ENCODE results near the gene FOXL2NB.
A peak's percentile ranks its signal among the peaks of the same experiment; 100 is the strongest.

The FOXL2NB gene

DNA sequence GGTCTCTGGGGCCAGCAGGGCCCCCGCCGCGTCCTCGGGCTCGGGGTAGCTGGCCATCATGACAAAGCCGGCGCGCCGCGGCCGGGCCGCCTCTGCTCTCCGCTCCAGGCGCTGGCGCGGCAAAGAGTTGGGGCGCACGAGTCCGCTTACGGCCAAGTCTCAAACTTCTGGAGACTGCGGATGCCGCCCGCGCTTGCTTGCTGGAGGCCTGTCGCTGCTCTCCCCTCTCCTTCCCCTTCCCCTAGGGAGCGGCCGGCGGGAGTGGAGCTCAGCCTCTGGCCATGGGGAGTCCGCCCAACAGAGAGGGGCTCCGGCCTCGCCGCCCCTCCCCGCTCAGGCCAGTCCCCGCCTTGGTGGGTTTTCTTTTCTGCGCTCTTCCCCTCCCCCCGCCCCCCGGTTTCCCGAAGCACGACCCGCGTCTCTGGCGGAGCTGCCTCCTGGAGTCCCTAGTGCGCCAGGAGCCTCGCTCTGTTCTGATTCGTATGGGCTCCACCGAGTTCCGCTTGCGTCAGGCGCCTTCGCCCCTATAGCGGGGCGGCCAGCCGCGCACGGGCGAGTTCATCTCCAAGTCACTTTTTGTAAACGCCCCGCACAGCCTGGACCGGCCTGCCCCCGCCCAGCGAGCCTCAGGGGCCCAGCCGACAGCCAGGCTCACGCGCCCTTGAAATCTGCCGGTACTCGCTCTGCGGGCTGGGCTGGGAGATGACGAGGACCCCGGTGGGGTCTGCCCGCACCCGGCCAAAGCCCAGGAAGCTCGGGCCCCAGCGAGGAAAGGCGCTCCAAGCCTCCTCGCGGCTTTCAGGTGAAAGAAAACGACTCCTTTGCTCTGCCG is at the start of gene FOXL2NB, which contains the start of gene FOXL2:
FOXL2NB (plus strand) TSS at position 555 of the 832 bp plus-strand sequence; CDS start at position 703, 148 bp downstream.
FOXL2 (minus strand) TSS at position 475 of the 832 bp plus-strand sequence; CDS start at position 60, 415 bp downstream.
- H3K27ac ChIP-seq (ENCODE audit: low read depth, low read length): no peak within 1 kb of the TSS
- H3K36me3 ChIP-seq (ENCODE audit: control insufficient read depth in 1 of 2, insufficient read depth in 2 of 2, low read length in 2 of 2): no peaks in the 10 kb centered on the region
- H3K4me1 ChIP-seq (ENCODE audit: control insufficient read depth in 1 of 2, insufficient read depth in 2 of 2, low read length in 2 of 2): peaks cover 18 to 22% of the 10 kb centered on the region in 2 donors
- H3K9me3 ChIP-seq (ENCODE audit: control insufficient read depth in 1 of 2, low read length in 2 of 2): no peaks in the 10 kb centered on the region
- H3K27me3 ChIP-seq (ENCODE audit: control insufficient read depth in 1 of 2, insufficient read depth in 2 of 2, low read length in 2 of 2): peaks cover 96% of the 10 kb centered on the region in 2 donors
- H3K9ac ChIP-seq (ENCODE audit: low read depth in 1 of 2, low read length in 2 of 2): no peak within 1 kb of the TSS
- H3K4me3 ChIP-seq (ENCODE audit: low read depth in 1 of 2, low read length in 2 of 2): peak within 1 kb of the TSS; percentile 29 to 45

DNA sequence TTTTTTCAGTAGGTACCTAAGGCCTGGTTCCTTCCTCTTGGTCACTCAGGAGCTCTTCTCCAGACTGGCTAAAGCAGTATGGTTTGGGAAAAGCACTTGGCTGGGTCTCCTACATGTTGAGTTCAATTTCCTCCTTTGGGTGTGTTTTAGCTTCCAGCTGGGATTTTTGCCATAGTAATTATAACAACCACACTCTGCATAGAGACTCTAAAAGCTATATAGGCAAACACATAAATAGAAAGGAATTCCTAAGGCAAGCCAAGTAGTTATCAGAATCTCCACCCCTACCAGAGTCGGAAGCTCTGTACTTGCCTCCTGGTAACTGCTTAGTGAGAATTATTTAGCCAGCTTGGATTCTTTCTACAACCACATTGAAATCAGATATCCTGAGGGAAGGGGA is 48.7 kb upstream of the FOXL2NB start:
- Histone ChIP-seq H3K4me3 (ENCODE audit: low read depth in 1 of 2, low read length in 2 of 2) (no peak overlapping the region), H3K4me1 (ENCODE audit: control insufficient read depth in 1 of 2, insufficient read depth in 2 of 2, low read length in 2 of 2) (peaks cover 11% of the 10 kb centered on the region in 2 donors), H3K9ac (ENCODE audit: low read depth in 1 of 2, low read length in 2 of 2) (no peak overlapping the region), H3K27ac (ENCODE audit: low read depth, low read length) (no peak overlapping the region), H3K36me3 (ENCODE audit: control insufficient read depth in 1 of 2, insufficient read depth in 2 of 2, low read length in 2 of 2) (no peaks in the 10 kb centered on the region), H3K9me3 (ENCODE audit: control insufficient read depth in 1 of 2, low read length in 2 of 2) (no peaks in the 10 kb centered on the region), H3K27me3 (ENCODE audit: control insufficient read depth in 1 of 2, insufficient read depth in 2 of 2, low read length in 2 of 2) (no peaks in the 10 kb centered on the region)

DNA sequence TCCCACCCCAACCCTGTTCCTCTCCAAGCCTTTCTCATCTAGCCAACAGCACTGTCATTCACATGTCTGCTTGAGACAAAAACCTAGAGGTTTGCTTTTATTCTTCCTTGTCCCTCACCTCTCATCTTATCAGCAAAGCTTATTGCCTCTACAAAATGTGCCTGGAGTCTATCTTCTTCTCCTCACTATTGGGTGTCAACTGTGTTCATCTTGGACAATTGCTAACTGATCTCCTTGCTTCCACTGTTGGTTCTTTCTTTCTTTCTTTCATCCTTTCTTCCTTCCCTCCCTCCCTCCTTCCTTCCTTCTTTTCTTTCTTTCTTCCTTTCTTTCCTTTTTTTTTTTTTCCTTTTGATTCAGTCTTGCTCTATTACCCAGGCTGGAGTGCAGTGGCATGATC is 48.3 kb upstream of the FOXL2NB start:
- no peak overlapping the region for H3K4me3 ChIP-seq (ENCODE audit: low read depth in 1 of 2, low read length in 2 of 2)

DNA sequence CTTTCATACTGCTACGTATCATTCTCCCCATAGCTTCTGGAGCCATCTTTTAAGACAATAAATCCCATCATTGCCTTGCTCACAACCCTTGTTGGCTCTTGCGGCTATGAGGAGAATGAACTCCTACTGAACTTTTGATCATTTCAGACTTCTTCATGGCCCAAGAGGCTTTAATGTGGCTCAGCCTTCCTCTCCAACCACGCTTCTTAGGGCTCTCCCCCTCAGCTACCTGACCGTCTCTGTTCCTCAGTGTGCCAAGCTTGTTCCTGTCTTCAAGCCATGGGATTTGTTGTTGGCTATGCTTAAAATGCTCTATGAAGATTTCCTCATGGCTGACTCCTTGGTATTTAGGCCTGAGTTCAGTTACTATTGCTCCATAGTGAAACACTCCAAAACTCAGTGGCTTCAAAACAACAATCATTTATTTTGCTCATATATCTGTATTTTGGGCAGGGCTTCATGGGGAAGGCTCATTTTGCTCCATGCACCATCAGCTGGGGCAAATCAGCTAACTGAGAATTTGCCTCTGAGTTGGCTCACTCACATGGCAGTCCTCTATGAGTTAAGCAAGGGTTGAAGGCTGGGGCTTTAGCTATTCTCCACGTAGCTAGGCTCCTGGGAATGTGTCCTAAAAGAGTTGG is 47.5 kb upstream of the FOXL2NB start:
- Histone ChIP-seq H3K36me3 (ENCODE audit: control insufficient read depth in 1 of 2, insufficient read depth in 2 of 2, low read length in 2 of 2) (no peaks in the 10 kb centered on the region), H3K27ac (ENCODE audit: low read depth, low read length) (no peak overlapping the region), H3K4me1 (ENCODE audit: control insufficient read depth in 1 of 2, insufficient read depth in 2 of 2, low read length in 2 of 2) (peaks cover 11% of the 10 kb centered on the region in 2 donors), H3K27me3 (ENCODE audit: control insufficient read depth in 1 of 2, insufficient read depth in 2 of 2, low read length in 2 of 2) (no peaks in the 10 kb centered on the region), H3K4me3 (ENCODE audit: low read depth in 1 of 2, low read length in 2 of 2) (no peak overlapping the region), H3K9me3 (ENCODE audit: control insufficient read depth in 1 of 2, low read length in 2 of 2) (no peaks in the 10 kb centered on the region), H3K9ac (ENCODE audit: low read depth in 1 of 2, low read length in 2 of 2) (no peak overlapping the region)

More for the DNA sequence above, 48.3 kb upstream of the FOXL2NB start:
- Histone ChIP-seq H3K27me3 (ENCODE audit: control insufficient read depth in 1 of 2, insufficient read depth in 2 of 2, low read length in 2 of 2) (no peaks in the 10 kb centered on the region), H3K4me1 (ENCODE audit: control insufficient read depth in 1 of 2, insufficient read depth in 2 of 2, low read length in 2 of 2) (peaks cover 11% of the 10 kb centered on the region in 2 donors), H3K9me3 (ENCODE audit: control insufficient read depth in 1 of 2, low read length in 2 of 2) (no peaks in the 10 kb centered on the region), H3K9ac (ENCODE audit: low read depth in 1 of 2, low read length in 2 of 2) (no peak overlapping the region), H3K27ac (ENCODE audit: low read depth, low read length) (no peak overlapping the region), H3K36me3 (ENCODE audit: control insufficient read depth in 1 of 2, insufficient read depth in 2 of 2, low read length in 2 of 2) (no peaks in the 10 kb centered on the region)

DNA sequence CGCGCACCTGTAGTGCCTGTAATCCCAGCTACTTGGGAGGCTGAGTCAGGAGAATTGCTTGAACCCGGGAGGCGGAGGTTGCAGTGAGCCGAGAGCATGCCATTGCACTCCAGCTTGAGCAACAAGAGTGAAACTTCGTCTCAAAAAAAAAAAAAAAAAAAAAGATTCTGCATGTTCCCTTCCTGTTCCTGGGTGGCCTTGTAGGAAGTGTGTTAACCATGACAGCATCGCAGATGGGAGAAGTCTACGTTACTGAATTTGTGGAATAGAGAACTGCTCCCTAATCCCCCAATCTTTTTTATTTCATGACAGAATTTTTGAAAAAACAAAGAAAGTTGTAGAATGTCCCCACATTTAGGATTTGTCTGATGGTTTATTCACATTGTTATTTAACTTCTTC is 45.5 kb upstream of the FOXL2NB start:
- Histone ChIP-seq H3K4me1 (ENCODE audit: control insufficient read depth in 1 of 2, insufficient read depth in 2 of 2, low read length in 2 of 2) (peaks cover 11% of the 10 kb centered on the region in 2 donors), H3K9me3 (ENCODE audit: control insufficient read depth in 1 of 2, low read length in 2 of 2) (no peaks in the 10 kb centered on the region), H3K27me3 (ENCODE audit: control insufficient read depth in 1 of 2, insufficient read depth in 2 of 2, low read length in 2 of 2) (no peaks in the 10 kb centered on the region), H3K9ac (ENCODE audit: low read depth in 1 of 2, low read length in 2 of 2) (no peak overlapping the region), H3K36me3 (ENCODE audit: control insufficient read depth in 1 of 2, insufficient read depth in 2 of 2, low read length in 2 of 2) (no peaks in the 10 kb centered on the region), H3K27ac (ENCODE audit: low read depth, low read length) (no peak overlapping the region), H3K4me3 (ENCODE audit: low read depth in 1 of 2, low read length in 2 of 2) (no peak overlapping the region)

DNA sequence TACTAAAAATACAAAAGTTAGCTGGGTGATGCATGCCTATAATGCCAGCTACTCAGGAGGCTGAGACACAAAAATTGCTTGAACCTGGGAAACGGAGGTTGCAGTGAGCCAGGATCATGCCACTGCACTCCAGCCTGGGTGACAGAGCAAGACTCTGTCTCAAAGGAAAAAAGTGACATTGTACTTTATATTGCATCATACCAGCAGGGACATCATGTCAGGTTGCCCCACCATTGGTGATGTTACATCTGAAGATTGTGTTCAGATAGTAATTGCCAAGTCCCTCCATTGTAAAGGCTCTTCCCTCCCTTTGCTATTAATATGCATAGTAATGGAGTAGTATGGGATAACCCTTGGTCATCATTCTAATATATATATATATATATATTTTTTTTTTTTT is 44.8 kb upstream of the FOXL2NB start:
- Histone ChIP-seq H3K4me3 (ENCODE audit: low read depth in 1 of 2, low read length in 2 of 2) (no peak overlapping the region), H3K27me3 (ENCODE audit: control insufficient read depth in 1 of 2, insufficient read depth in 2 of 2, low read length in 2 of 2) (no peaks in the 10 kb centered on the region), H3K27ac (ENCODE audit: low read depth, low read length) (no peak overlapping the region)

DNA sequence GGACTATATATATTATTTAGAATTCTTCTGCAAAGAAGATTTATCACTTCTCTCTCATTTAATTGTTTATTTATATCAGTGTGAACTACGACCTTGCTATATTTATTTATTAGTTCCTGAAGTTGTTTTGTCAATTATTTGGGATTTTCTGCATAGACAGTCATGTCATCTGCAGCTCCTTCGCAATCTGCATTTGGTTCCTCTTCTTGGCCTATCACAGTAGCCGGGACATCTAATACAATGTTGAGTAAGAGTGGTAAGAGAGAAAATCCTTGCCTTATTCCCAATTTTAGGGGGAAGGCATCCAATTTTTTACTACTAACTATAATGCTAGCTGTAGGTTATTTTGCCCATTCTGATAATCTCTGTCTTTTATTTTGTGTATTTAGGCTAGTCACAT is 39.5 kb upstream of the FOXL2NB start:
- H3K9me3 ChIP-seq (ENCODE audit: control insufficient read depth in 1 of 2, low read length in 2 of 2): no peaks in the 10 kb centered on the region
- H3K4me1 ChIP-seq (ENCODE audit: control insufficient read depth in 1 of 2, insufficient read depth in 2 of 2, low read length in 2 of 2): no peaks in the 10 kb centered on the region
- H3K4me3 ChIP-seq (ENCODE audit: low read depth in 1 of 2, low read length in 2 of 2): no peak overlapping the region
- H3K9ac ChIP-seq (ENCODE audit: low read depth in 1 of 2, low read length in 2 of 2): no peak overlapping the region
- H3K27ac ChIP-seq (ENCODE audit: low read depth, low read length): no peak overlapping the region
- H3K27me3 ChIP-seq (ENCODE audit: control insufficient read depth in 1 of 2, insufficient read depth in 2 of 2, low read length in 2 of 2): no peaks in the 10 kb centered on the region
- H3K36me3 ChIP-seq (ENCODE audit: control insufficient read depth in 1 of 2, insufficient read depth in 2 of 2, low read length in 2 of 2): no peaks in the 10 kb centered on the region

More for the DNA sequence above, 44.8 kb upstream of the FOXL2NB start:
- H3K9me3 ChIP-seq (ENCODE audit: control insufficient read depth in 1 of 2, low read length in 2 of 2): no peaks in the 10 kb centered on the region
- H3K9ac ChIP-seq (ENCODE audit: low read depth in 1 of 2, low read length in 2 of 2): no peak overlapping the region
- no peaks in the 10 kb centered on the region for H3K36me3 ChIP-seq (ENCODE audit: control insufficient read depth in 1 of 2, insufficient read depth in 2 of 2, low read length in 2 of 2)
- peaks cover 11% of the 10 kb centered on the region in 2 donors for H3K4me1 ChIP-seq (ENCODE audit: control insufficient read depth in 1 of 2, insufficient read depth in 2 of 2, low read length in 2 of 2)

DNA sequence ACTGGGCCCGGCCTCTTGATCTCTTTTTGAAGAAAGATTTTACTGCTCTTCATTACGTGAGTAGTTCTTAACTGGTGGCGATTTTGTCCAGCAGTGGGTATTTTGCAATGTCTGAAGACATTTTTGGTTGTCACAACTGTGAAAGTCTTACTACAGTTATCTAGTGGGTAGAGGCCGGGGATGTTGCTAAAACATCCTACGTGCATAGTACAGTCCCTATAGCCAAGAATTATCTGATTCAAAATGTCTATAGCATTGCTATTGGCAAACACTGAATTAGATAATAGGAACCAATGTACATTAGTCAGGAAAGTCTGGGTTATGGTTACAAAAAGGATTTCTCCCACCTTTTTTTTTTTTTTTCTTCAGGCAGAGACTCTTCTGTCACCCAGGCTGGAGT is 38.2 kb upstream of the FOXL2NB start:
- H3K4me1 ChIP-seq (ENCODE audit: control insufficient read depth in 1 of 2, insufficient read depth in 2 of 2, low read length in 2 of 2): no peaks in the 10 kb centered on the region

DNA sequence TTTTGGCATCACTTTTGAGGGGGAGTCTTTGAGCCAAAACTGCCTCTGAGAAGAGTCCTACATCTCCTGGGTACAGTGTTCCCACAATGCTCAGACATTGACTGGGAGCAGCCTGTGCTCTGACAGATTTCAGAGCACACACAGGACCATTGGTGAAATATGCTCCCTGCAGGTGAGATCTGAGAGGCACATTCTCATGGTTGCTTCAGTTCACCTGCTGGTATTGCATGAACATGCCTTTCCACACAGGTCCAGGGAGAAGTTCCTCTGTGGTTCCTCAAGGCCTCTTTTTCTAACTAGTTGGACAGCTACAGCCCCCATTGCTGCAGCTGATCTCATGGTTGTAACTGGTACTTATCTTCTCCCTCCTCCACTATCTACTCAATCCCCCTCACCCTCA is 37.1 kb upstream of the FOXL2NB start:
- Histone ChIP-seq H3K27me3 (ENCODE audit: control insufficient read depth in 1 of 2, insufficient read depth in 2 of 2, low read length in 2 of 2) (no peaks in the 10 kb centered on the region), H3K9ac (ENCODE audit: low read depth in 1 of 2, low read length in 2 of 2) (no peak overlapping the region), H3K27ac (ENCODE audit: low read depth, low read length) (no peak overlapping the region), H3K4me3 (ENCODE audit: low read depth in 1 of 2, low read length in 2 of 2) (no peak overlapping the region), H3K36me3 (ENCODE audit: control insufficient read depth in 1 of 2, insufficient read depth in 2 of 2, low read length in 2 of 2) (no peaks in the 10 kb centered on the region), H3K9me3 (ENCODE audit: control insufficient read depth in 1 of 2, low read length in 2 of 2) (no peaks in the 10 kb centered on the region), H3K4me1 (ENCODE audit: control insufficient read depth in 1 of 2, insufficient read depth in 2 of 2, low read length in 2 of 2) (peaks cover 3 to 4% of the 10 kb centered on the region in 2 donors)

More for the DNA sequence above, 38.2 kb upstream of the FOXL2NB start:
- Histone ChIP-seq H3K4me3 (ENCODE audit: low read depth in 1 of 2, low read length in 2 of 2) (no peak overlapping the region), H3K9me3 (ENCODE audit: control insufficient read depth in 1 of 2, low read length in 2 of 2) (no peaks in the 10 kb centered on the region), H3K9ac (ENCODE audit: low read depth in 1 of 2, low read length in 2 of 2) (no peak overlapping the region), H3K36me3 (ENCODE audit: control insufficient read depth in 1 of 2, insufficient read depth in 2 of 2, low read length in 2 of 2) (no peaks in the 10 kb centered on the region), H3K27ac (ENCODE audit: low read depth, low read length) (no peak overlapping the region), H3K27me3 (ENCODE audit: control insufficient read depth in 1 of 2, insufficient read depth in 2 of 2, low read length in 2 of 2) (no peaks in the 10 kb centered on the region)

DNA sequence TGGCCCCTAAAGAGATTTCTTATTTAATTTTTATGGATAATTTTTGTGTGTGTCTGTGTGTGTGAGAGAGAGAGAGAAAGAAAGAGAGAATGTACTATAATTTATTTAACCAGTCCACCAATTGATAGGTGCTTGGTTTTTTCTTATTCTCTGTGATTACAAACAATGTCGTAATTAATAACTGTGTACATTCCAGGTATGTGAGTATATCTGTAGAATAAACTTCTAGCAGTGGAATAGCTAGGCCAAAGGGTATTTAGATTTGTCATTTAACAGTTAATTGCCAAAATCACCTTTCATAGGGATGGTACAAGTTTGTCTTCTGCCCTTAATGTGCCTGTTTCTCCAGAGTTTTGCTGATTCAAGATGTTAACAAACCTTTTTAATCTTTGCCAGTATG is 35.4 kb upstream of the FOXL2NB start:
- H3K27me3 ChIP-seq (ENCODE audit: control insufficient read depth in 1 of 2, insufficient read depth in 2 of 2, low read length in 2 of 2): no peaks in the 10 kb centered on the region
- peaks cover 9% of the 10 kb centered on the region in 2 donors for H3K4me1 ChIP-seq (ENCODE audit: control insufficient read depth in 1 of 2, insufficient read depth in 2 of 2, low read length in 2 of 2)
- no peak overlapping the region for H3K27ac ChIP-seq (ENCODE audit: low read depth, low read length)
- no peak overlapping the region for H3K4me3 ChIP-seq (ENCODE audit: low read depth in 1 of 2, low read length in 2 of 2)
- no peaks in the 10 kb centered on the region for H3K36me3 ChIP-seq (ENCODE audit: control insufficient read depth in 1 of 2, insufficient read depth in 2 of 2, low read length in 2 of 2)
- no peak overlapping the region for H3K9ac ChIP-seq (ENCODE audit: low read depth in 1 of 2, low read length in 2 of 2)
- H3K9me3 ChIP-seq (ENCODE audit: control insufficient read depth in 1 of 2, low read length in 2 of 2): no peaks in the 10 kb centered on the region
